Fibroblast of skin of left quadriceps (primary cell): ENCODE data around the gene PCNX3.
"Not testable (repeated sequence)": the region's sequence is repeated elsewhere in the genome, so short reads cannot be mapped to it uniquely, and the experiment has no call there.

Source experiments
- DNase-seq, 2 experiments: peaks; one replicate each; pipeline ENCODE4 v3.0.0-alpha.2; 2013; ENCODE audit warnings: low read depth in 2 of 2

PCNX3 gene

GRCh38 chr11:65619281-65619928 is 3.8 kb downstream of the PCNX3 start:
- no peak for DNase-seq

GRCh38 chr11:65620666-65621065 is 5.1 kb downstream of the PCNX3 start:
- DNase-seq = no peak

GRCh38 chr11:65621460-65621859 is 5.9 kb downstream of the PCNX3 start:
- DNase-seq = no peak

- DNase-seq = no peak
Observed at GRCh38 chr11:65622011-65622410, 6.4 kb downstream of the PCNX3 start.

DNA sequence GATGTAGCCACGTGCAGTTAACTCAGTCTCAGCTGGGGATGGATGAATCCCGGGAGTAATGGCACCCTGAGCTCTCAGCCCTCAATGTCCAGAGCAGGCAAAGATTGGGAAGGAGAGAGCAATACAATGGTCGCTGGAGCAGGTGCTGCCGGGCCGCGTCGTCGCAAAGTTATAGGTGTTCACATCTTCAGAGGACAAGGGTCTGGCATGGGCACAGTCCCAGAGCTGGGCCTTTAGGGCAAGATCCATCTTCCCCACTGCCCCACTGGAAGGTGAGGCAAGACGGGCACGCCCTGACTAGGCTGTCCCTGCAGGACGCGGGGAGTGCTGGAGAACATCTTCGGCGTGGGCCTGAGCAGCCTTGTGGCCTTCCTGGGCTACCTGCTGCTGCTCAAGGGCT is 7.6 kb downstream of the PCNX3 start:
- DNase-seq = no peak

GRCh38 chr11:65623852-65624616 is 8.5 kb downstream of the PCNX3 start:
- no peak for DNase-seq

GRCh38 chr11:65624931-65625627 is 9.5 kb downstream of the PCNX3 start:
- no peak for DNase-seq

GRCh38 chr11:65625628-65626342 is 10.2 kb downstream of the PCNX3 start:
- DNase-seq = no peak

GRCh38 chr11:65627202-65627601 is 11.6 kb downstream of the PCNX3 start:
- no peak for DNase-seq

DNA sequence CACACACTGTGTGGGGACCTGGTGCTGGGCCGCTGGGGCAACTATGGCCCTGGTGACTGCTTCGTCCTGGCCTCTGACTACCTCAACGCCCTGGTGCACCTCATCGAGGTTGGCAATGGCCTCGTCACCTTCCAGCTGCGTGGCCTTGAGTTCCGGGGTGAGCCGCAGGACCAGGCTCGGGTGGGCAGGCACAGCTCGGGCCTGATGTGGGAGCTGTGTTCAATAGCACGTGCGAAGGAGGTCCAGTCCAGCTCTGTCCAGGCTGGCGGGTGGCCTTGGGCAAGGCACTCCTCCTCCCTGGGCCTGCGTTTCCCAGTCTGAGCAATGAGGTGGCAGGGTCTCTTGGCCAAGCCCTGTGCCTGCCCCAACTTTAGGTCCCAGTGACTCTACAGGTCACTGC is 14.0 kb downstream of the PCNX3 start:
- no peak for DNase-seq

DNA sequence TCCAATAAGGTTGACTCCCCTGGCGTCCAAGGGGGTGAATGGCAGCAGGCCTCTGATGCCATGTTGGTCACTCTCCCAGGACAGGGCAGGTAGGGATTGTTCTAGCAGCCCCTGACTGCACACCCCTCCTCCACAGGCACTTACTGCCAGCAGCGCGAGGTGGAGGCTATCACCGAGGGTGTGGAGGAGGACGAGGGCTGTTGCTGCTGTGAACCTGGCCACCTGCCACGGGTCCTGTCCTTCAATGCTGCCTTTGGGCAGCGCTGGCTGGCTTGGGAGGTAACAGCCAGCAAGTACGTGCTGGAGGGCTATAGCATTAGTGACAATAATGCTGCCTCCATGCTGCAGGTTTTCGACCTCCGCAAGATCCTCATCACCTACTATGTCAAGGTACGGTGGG is 14.6 kb downstream of the PCNX3 start:
- DNase-seq = no peak

DNA sequence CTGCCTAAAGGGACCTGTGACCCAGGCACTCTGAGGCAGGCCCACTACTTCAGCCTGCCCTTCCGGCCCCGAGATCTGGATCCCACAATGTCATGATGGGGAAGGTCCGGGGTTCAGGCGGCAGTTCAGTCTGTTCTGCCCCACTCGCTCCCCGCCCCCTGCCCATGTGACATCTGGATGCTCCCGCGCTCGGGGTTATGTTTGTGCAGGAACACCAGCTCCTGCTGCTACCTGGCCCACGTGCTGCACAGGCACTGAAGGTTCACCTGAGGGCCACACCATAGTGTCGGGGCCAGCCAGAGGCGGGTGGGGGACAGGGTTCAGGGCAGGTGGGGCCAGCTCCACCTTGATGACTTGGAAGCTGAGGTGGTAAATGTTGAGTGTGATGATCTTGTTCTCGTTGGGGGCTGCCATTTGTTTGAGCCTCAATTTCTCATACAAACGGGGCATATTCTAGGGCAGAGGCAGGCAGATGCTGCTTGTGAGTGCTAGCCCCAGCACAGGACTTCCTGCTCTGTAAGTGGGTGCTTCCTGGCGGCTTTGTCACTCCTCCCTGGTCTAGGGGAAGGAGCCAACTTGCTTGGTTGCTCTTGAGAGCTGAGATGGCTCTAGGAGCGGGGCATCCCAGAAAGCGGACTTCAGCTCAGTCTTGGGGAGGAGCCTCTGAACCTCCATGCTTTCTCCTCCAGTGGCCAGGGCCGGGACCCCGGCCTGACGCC is 18.0 kb downstream of the PCNX3 start:
- no peak for DNase-seq

GRCh38 chr11:65634109-65634436 is 18.5 kb downstream of the PCNX3 start:
- no peak for DNase-seq

GRCh38 chr11:65634440-65634839 is 18.9 kb downstream of the PCNX3 start:
- DNase-seq = no peak

DNA sequence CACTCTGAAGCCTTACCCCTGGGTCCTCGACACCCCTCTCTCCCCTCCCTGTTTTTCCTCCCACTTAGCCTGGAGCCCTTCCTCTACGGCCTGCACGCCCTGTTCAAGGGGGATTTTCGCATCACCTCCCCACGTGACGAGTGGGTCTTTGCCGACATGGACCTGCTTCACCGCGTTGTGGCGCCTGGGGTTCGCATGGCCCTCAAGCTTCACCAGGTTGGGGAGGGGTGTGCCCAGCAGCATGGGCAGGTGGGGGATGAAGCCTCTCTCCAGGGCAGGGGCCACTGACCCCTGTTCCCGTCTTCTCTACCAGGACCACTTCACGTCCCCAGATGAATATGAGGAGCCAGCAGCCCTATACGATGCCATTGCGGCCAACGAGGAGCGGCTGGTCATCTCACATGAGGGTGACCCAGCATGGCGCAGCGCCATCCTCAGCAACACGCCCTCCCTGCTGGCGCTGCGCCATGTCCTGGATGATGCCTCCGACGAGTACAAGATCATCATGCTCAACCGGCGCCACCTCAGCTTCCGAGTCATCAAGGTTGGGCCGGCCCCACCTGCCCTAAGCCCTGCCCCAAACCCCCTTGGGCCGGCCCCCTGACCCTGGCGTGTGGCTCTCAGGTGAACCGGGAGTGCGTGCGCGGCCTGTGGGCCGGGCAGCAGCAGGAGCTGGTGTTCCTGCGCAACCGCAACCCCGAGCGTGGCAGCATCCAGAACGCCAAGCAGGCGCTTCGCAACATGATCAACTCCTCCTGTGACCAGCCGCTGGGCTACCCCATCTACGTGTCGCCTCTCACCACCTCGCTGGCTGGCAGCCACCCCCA is 19.5 kb downstream of the PCNX3 start:
- no peak for DNase-seq

- no peak for DNase-seq
Observed at GRCh38 chr11:65636108-65637031, 20.8 kb downstream of the PCNX3 start.

DNA sequence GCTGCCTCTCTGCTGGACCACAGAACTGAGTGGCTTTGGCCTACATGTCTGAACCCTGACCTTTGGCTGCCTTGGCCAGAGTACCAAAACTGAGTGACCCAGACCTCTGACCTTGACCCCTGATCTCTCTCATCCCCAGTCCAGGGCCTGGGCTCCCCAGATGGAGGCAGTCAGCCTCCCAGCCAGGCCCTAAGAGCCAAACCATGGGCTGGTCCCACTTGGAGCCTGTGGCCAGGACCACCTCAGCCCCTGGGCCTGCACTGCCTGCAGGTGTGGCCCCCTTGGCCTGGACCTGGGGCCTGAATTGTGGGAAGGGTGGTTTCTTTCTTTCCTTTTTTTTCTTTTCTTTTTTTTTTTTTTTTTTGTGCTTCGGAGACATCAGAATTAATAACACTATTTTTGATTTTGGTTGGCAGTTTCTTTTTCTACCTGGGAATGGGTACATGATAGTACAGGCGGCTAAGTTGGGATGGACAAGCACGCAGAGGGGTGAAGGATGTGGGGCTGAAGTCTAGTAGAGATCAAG is 21.5 kb downstream of the PCNX3 start:
- DNase-seq = no peak

DNA sequence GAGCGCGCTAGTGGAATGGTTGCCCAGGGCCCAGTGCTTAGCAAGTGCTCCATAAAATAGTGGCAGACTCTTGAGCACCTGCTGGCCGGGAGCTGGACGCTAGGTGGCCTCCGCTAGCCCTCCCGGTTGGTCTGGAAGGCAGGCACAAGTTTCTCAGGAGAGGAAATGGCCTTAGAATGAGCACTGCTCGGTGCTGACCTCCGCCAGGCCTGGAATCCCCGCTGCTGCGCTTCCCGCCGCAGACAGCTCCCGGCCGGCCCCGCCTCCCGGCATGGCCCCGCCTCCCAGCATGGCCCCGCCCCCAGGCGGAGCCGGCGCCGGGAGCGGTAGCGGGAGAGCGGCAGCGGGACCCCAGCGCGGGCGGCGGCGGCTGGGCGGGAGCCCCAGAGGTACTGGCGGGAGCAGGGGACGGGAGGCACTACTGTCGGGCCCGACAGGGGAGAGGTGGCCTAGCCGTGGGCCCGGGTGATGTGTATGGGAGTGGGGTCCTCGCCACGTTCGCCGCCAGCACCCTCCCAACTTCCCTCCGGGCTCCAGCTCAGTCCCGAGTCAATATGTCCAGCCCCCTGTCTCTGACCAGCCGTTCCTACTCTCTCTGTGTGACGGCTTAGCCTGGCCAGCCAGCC is 22.3 kb downstream of the PCNX3 start, which contains the start of gene SIPA1:
Gene SIPA1 (plus strand): TSS at position 308 of the 626 bp plus-strand sequence. CDS start 2,821 bp downstream, outside the sequence.
- peak in 1 of 2 experiments; percentile 26 for DNase-seq

DNA sequence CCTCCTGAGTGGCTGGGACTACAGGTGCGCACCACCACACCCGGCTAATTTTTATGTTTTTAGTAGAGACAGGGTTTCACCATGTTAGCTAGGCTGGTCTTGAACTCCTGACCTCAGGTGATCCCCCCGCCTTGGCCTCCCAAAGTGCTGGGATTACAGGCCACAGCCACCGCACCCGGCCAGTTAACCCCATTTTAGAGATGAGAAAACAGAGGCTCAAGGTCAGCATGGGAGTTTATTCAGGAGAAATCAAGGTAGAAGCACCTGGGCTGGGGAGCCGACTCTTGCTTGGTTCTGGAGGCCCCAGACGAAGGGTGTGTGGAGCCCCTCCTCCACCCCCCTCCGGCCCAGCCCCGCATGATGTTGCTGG is 23.6 kb downstream of the PCNX3 start:
- DNase-seq = not testable (repeated sequence)
